ENCODE data around the gene TGIF1.

DNA sequence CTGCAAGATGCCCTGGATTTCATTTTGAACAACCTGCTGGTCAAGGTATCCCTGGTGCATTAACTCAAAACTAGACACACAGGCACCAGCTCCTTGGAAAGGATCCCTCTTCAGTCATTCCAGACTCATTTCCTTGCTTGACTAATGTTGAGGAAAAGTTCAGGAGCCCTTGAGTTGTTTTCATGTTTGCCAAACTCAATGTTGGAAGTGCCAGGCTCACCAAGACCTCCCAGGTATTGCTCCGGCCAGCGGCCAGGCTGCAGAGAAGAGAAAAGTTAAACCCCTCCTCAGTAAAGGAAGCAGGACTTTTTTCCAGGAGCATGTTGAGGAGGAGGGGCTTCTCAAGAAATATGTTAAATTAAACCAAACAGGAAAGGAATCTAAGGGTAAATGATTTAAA, 42.7 kb downstream of the TGIF1 start:
- no peak for TF ChIP-seq POLR2A (IDR thresholded peaks at IDR 0.05)
- TF ChIP-seq, protein P1, sequence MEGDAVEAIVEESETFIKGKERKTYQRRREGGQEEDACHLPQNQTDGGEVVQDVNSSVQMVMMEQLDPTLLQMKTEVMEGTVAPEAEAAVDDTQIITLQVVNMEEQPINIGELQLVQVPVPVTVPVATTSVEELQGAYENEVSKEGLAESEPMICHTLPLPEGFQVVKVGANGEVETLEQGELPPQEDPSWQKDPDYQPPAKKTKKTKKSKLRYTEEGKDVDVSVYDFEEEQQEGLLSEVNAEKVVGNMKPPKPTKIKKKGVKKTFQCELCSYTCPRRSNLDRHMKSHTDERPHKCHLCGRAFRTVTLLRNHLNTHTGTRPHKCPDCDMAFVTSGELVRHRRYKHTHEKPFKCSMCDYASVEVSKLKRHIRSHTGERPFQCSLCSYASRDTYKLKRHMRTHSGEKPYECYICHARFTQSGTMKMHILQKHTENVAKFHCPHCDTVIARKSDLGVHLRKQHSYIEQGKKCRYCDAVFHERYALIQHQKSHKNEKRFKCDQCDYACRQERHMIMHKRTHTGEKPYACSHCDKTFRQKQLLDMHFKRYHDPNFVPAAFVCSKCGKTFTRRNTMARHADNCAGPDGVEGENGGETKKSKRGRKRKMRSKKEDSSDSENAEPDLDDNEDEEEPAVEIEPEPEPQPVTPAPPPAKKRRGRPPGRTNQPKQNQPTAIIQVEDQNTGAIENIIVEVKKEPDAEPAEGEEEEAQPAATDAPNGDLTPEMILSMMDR (IDR thresholded peaks at IDR 0.05), result no peak
